ENCODE measurements around the gene TSEN54.

GRCh38 chr17:75525806-75526554 lies 9.7 kb downstream of the TSEN54 start:
- TF ChIP-seq, protein P1, sequence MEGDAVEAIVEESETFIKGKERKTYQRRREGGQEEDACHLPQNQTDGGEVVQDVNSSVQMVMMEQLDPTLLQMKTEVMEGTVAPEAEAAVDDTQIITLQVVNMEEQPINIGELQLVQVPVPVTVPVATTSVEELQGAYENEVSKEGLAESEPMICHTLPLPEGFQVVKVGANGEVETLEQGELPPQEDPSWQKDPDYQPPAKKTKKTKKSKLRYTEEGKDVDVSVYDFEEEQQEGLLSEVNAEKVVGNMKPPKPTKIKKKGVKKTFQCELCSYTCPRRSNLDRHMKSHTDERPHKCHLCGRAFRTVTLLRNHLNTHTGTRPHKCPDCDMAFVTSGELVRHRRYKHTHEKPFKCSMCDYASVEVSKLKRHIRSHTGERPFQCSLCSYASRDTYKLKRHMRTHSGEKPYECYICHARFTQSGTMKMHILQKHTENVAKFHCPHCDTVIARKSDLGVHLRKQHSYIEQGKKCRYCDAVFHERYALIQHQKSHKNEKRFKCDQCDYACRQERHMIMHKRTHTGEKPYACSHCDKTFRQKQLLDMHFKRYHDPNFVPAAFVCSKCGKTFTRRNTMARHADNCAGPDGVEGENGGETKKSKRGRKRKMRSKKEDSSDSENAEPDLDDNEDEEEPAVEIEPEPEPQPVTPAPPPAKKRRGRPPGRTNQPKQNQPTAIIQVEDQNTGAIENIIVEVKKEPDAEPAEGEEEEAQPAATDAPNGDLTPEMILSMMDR (IDR thresholded peaks at IDR 0.05): no peak
- TF ChIP-seq EP300 (IDR thresholded peaks at IDR 0.05): no peak
